ENCODE data around the gene ANP32B.
A peak's percentile ranks its signal among the peaks of the same experiment; 100 is the strongest.

- TF ChIP-seq CTCF (IDR thresholded peaks at IDR 0.05) (peak; percentile 29 to 56 (median 50)), POLR2A (IDR thresholded peaks at IDR 0.05) (no peak)
Observed at GRCh38 chr9:97954550-97954989, 28.6 kb upstream of the ANP32B start.

All from adrenal gland (tissue), 5 donors.